Measurements from ENCODE around the gene ATP4B.

DNA sequence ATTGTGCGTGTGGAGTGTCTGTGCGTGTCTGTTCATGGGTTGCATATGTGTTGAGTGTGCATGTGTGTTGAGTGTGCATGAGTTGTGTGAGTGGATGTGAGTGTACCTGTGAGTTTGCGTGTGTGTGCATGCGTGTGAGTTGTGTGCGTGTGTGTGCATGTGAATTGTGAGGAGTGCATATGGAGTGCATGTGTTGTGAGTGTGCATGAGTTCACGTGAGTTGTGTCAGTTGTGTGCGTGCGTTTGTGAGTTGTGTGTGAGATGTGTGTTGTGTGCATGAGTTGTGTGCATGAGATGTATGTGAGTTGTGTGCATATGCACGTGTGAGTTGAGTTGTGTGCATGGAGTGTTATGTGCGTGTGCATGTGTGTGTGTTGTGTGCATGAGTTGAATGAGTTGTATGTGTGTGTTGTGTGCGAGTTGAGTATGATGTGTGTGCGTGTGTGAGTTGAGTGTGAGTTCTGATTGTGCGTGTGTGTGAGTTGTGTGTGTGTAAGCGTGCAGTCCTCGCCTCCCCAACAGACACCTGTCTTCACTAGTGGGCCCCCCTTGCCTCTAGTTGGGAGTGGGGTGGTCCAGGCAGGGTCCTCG is 44.1 kb downstream of the ATP4B start:
- TF ChIP-seq, protein P1, sequence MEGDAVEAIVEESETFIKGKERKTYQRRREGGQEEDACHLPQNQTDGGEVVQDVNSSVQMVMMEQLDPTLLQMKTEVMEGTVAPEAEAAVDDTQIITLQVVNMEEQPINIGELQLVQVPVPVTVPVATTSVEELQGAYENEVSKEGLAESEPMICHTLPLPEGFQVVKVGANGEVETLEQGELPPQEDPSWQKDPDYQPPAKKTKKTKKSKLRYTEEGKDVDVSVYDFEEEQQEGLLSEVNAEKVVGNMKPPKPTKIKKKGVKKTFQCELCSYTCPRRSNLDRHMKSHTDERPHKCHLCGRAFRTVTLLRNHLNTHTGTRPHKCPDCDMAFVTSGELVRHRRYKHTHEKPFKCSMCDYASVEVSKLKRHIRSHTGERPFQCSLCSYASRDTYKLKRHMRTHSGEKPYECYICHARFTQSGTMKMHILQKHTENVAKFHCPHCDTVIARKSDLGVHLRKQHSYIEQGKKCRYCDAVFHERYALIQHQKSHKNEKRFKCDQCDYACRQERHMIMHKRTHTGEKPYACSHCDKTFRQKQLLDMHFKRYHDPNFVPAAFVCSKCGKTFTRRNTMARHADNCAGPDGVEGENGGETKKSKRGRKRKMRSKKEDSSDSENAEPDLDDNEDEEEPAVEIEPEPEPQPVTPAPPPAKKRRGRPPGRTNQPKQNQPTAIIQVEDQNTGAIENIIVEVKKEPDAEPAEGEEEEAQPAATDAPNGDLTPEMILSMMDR (conservative IDR thresholded peaks at IDR 0.05; ENCODE audit: low read depth, low read length): no peak
- TF ChIP-seq EZH2 (IDR thresholded peaks at IDR 0.05; ENCODE audit: borderline replicate concordance, low read depth, low read length, poor library complexity, severe bottlenecking): no peak

Data from A673 (cell line).